PFSK-1 (cell line): ENCODE results near the gene STK10.

Source experiments
- FOXP2 ChIP-seq: optimal IDR thresholded peaks from 2 replicates; pipeline ENCODE3; 2011; ENCODE audit warnings: borderline replicate concordance, control low read depth, inconsistent platforms; ENCODE audit not compliant: insufficient read depth; ENCODE audit errors: extremely low read length, extremely low read depth
- POLR2AphosphoS5 ChIP-seq: IDR thresholded peaks from 2 replicates; pipeline ENCODE4 v1.6.1; 2012; ENCODE audit warnings: low read depth, mild to moderate bottlenecking, control low read depth, low read length, moderate library complexity
- REST ChIP-seq, 2 experiments: IDR thresholded peaks; 2 replicates each; pipeline versions ENCODE4 v1.6.1 to v1.8.0; 2011 to 2012; ENCODE audit warnings: low read depth in 2 of 2, low read length in 2 of 2, control low read depth in 1 of 2, inconsistent platforms in 1 of 2, mild to moderate bottlenecking in 1 of 2, moderate library complexity in 1 of 2; ENCODE audit not compliant: insufficient read depth in 1 of 2
- SIN3A ChIP-seq: IDR thresholded peaks from 2 replicates; pipeline ENCODE4 v1.6.1; 2012; ENCODE audit warnings: mild to moderate bottlenecking, low read length, moderate library complexity, borderline replicate concordance; ENCODE audit not compliant: insufficient read depth
- TAF1 ChIP-seq: IDR thresholded peaks from 2 replicates; pipeline ENCODE4 v1.6.1; 2012; ENCODE audit warnings: low read length, control low read depth, borderline replicate concordance; ENCODE audit not compliant: insufficient read depth

Gene STK10

GRCh38 chr5:172144291-172144815 is 43.7 kb downstream of the STK10 start:
- no peak for TF ChIP-seq REST (IDR thresholded peaks at IDR 0.05; ENCODE audit: insufficient read depth in 1 of 2, low read depth in 2 of 2, low read length in 2 of 2)
- no peak for TF ChIP-seq SIN3A
- TF ChIP-seq FOXP2: no peak
- TF ChIP-seq TAF1: no peak
- no peak for TF ChIP-seq POLR2AphosphoS5

- TF ChIP-seq REST (IDR thresholded peaks at IDR 0.05; ENCODE audit: insufficient read depth in 1 of 2, low read depth in 2 of 2, low read length in 2 of 2) (no peak), TAF1 (no peak), POLR2AphosphoS5 (no peak), SIN3A (no peak), FOXP2 (no peak)
These were observed 44.1 kb downstream of the STK10 start for GRCh38 chr5:172143875-172144274.

GRCh38 chr5:172142709-172143215 is 45.3 kb downstream of the STK10 start:
- TF ChIP-seq SIN3A: no peak
- no peak for TF ChIP-seq TAF1
- TF ChIP-seq FOXP2: no peak
- no peak for TF ChIP-seq POLR2AphosphoS5
- TF ChIP-seq REST (IDR thresholded peaks at IDR 0.05; ENCODE audit: insufficient read depth in 1 of 2, low read depth in 2 of 2, low read length in 2 of 2): no peak

GRCh38 chr5:172141949-172142319 is 46.1 kb downstream of the STK10 start:
- no peak for TF ChIP-seq SIN3A
- no peak for TF ChIP-seq REST (IDR thresholded peaks at IDR 0.05; ENCODE audit: insufficient read depth in 1 of 2, low read depth in 2 of 2, low read length in 2 of 2)
- no peak for TF ChIP-seq FOXP2
- no peak for TF ChIP-seq POLR2AphosphoS5
- TF ChIP-seq TAF1: no peak
